GM21381 (cell line): ENCODE measurements around the gene DHX32.

Source experiments
- ATAC-seq: cut with Tn5 transposase; IDR thresholded peaks from one replicate; pipeline ENCODE4 v1.9.1; 2021; ENCODE audit warnings: mild to moderate bottlenecking, moderate library complexity; ENCODE audit not compliant: unreplicated experiment

DHX32 gene

DNA sequence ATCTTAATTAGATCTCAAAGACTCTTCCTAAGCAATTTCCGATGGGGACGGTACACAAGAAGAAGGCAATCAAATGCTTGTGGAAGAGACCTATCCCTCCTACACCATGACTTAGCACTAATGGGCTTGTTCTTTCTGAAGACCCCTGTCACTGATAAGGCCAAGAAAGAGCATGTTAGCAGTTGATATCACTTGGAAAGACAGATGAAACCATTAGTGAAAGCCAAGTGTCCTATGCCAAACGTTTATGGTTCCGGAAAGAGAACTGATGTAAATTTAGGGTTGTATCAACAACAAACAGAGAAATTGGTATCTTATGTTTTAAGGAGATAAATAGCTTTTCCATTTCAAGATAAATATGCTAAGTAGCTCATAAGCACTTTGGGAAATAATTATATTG is 64.5 kb downstream of the DHX32 start:
- no peak for ATAC-seq

DNA sequence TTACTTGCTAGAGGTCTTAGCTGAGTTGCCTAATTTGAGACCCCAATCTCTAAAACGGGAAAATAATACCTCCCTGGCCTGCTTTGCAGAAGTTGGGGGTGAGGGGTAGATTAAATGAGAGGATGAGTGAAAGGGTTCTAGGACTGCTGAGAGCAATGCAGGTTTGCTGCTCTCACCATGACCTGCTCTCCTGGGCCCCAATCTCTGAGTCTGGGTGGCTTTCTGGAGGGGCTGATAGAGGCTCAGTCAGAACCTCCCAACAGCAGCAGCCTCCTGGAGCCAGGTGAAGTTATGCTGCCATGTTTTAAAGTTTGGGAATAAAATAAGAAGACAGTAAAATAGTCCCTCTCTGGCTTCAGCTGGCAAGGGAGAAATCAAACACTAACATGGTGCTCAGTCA is 65.3 kb downstream of the DHX32 start:
- no peak for ATAC-seq

DNA sequence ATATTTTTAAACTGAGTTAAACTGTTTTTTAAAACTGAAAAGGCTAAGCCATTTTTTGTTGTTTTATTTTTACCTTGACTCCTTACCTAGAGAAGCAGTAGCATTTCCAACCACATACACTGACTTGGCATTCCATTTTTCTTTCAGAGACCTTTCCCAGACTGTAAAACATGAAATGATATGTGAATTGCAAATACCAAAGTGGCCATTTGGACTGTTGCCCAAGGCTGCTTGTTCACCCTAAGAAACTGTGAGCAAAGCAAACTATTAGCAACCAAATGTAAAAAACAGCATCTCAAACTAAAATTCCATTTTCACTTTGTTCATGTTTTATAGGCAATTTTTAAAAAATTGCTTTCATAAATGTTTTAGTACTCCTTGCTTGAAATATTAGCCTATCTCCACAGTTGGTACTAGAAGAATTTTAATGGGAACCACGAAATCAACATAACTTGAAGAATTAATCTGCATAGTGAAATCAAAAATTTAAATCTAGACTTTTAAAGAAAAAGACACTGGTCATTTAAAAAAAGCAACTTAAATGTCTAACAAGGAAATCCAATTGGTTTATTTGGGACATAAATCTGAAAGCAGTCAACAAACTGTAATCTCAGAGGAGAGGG is 68.9 kb downstream of the DHX32 start:
- no peak for ATAC-seq

DNA sequence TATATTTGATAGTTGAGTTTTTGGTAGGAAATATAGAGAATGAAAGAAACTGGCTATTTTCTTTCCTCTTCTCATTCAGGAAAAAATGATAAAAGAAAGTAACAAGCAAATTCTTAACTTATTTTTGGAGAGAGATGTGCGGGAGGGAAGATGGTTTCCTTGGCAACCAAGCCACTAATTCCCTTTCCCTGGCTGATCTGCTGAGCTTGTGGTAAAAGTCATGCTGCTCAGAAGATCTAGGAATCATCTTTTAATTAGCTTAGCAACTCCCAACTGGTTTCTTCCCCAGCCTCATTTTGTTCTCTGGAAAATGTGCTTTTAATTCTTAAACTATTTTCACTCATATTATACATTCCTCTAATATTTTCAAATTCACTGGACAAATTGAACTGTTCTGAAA is 69.8 kb downstream of the DHX32 start:
- no peak for ATAC-seq

DNA sequence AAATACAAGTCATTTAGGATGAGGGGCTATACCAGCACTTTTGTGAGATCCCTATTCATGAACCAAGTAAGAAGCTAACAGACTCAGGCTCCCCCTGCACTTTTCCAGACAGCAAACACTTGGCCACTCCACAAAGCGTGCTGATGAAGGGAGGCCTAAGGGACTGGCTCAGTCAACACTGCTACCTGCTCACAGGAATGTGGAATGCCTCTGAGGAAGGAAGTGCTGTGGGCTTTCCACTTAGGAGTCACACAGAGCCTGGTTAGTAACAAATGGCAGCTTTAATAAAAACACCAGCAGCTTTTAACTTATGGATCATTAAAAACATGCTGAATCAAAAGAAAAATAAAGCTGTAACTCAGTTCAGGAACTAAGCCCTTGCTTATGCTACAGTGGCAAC is 73.0 kb downstream of the DHX32 start:
- no peak for ATAC-seq

DNA sequence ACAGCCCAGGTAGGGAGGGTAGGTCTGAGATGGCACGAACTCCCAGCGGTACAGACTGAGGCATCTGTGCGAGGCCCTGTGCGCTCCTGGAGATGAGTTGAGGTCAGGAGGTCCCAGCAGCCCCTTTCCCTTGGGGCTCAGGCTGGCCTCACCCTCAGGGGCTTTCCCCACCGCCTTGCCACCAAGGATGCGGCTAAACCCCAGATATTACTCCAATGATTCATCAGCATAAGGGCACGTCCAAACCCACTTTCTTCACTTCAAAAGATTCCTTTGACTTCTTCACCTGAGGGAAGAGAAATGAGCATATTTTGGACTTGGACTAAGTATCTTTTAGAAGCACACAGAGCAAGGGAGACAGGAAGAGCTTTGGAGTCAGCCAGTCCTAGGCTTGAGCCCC is 78.4 kb downstream of the DHX32 start:
- ATAC-seq = no peak

DNA sequence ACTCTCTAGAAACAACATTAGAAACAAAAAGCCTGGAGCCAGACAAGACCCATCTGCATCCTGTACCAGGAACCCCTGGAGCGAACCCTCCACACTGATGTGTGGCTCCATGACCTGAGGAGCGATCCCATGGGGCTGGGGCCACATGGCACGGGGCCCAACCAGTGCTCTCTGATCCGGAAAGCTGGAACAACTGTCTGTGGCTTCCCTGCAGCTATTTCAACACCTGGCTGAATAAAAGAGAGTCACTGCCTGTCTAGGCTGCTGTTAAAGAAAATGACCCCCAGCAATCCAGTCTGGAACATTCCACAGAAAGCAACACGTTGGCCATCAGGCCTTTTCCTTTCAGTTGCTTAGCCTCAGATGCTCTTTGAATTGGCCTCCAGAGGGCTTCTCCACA is 79.0 kb downstream of the DHX32 start:
- ATAC-seq = no peak

DNA sequence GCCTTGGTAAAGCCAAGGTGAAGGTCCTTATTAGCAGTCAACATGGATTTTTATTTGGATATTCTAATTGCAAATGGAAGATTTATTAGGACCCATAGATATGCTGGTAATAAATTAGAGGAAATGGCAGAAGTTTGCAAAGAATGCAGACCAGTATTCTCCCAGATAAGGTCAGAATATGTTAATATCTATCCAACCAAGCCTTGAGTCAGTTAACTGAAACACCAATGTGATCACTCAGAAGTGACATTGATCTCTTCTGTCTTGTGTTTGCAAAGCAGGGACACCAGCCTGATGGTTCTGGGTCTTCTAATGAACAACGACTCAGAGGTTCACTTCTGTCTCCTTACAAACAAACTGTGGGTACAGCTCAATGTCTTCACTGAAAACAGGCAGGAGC is 79.5 kb downstream of the DHX32 start:
- ATAC-seq = no peak

DNA sequence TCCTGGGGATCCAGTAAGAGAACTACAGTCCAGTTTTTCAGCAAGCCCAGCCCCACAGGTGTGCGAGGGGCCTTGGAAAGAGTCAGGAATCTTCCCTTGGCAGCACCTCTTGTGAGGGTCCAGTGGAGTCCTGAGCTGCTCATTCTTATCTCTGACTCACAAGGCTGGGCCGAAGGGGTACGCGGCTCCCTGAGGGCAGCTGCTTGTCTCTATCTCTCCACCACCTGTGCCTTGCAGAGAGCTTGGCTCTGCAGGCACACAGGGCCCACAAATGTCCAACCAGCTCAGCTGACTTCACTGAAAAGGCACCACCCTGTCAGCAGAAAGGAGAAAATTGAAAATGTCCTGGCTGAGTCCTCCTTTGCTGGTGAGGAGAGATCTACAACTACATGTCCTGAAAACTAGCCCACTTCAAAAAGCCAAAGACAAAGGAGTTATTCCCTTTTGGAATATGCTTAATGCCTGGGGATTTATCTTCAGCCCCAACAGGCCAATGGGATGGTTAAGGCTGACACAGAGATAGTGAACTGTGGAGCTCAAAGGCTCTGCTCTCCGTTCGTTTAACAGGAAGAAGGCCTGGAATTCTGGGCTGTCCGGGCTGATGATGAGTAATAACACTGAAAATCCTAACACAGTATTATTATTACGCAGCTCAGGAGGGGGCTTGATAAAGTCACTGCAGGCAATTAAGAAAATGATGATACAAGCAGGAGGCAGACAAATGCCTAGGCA is 81.5 kb downstream of the DHX32 start:
- no peak for ATAC-seq

DNA sequence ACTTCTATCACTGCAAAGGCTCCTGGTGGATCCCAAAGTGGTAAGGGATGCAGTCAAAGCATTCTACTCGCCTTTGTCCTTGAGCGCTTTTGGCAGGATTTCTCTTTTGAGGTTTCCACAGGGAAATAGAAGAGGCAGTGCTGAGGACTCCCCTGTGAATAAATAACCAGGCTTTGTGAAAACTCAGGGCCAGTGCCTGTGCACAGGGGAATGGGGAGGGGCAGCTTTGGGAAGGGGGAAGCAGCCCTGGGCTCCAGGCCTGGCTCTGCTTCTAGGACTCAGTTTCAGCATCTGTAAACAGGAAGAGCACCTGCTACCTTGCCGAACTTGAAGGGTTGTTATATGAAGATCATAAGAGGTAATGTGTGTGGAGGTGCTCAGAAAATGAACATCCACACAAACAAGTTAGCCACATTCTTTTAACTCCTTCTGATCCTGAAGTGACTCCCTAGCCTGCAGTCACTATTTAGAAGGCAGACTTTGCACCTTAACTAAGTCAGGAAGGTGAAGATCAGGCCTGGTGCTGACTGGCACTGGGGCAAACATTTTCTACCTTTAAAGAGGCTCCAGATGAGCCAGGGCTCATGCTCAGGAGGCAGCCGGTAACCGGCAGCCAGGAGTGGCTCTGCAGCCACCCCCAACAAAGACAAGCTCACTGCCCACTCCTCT is 83.0 kb downstream of the DHX32 start:
- no peak for ATAC-seq

DNA sequence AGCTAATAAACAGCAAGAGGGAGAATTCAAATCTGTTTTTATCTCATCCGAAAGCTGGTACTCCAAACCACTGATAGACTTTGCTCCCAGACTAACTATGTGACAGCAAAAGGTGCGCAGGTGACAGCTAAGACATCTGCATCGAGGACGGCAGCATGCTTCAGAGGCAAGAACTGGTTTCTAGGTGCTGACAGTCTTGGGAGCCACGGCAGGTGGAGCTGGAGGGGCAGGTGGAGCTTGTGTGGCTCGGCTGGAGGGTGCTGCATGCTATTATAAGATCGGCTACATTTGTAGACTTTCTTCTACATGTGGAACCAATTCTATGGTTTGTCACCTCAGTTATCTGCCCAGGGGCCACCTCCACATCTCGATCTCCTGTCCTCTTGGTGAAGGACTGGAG is 83.7 kb downstream of the DHX32 start:
- ATAC-seq = no peak

DNA sequence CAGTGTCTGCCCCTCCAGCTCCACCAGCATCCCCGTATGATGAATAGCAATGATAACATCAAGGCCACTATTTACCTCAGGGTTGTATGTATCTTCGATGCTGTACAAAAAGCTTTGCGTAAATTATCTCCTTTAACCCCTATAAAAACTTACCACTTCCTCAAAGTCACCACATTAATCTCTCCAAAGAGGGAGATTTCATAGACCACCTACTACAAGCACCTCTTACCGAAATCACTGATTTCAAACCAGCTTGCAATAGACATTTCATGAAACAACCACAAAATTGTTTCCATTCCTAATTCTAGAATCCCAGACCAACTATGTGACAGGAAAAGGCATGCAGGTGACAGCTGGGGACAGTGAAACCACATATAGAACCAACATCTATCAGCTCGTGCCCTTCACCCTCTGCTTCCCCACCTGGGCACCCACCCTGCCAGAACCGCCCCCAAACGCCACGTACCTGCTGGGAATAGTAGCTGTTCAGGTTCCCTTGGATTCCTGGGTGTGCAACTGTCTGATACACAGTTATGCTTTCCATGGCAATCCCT is 85.4 kb downstream of the DHX32 start:
- no peak for ATAC-seq

DNA sequence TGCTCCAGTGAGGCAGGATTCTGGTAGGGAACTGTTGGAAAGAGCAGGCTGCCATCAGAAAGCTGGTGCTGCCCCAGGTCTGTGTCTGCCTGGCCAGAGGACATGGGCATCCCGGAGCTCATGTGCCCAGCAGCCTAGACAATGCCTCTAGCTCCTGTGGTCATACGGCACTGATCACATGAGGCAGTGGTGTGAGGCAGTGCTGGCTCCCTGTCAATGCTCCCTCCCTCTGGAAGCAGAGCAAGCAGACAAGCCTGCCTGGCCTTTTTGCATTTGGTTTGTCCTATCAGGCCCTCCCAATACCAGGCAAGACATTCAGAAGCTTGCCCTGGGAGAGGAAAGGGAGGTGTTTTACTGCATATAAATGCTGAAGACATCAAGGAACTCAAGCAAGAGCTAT is 86.0 kb downstream of the DHX32 start:
- ATAC-seq = no peak

DNA sequence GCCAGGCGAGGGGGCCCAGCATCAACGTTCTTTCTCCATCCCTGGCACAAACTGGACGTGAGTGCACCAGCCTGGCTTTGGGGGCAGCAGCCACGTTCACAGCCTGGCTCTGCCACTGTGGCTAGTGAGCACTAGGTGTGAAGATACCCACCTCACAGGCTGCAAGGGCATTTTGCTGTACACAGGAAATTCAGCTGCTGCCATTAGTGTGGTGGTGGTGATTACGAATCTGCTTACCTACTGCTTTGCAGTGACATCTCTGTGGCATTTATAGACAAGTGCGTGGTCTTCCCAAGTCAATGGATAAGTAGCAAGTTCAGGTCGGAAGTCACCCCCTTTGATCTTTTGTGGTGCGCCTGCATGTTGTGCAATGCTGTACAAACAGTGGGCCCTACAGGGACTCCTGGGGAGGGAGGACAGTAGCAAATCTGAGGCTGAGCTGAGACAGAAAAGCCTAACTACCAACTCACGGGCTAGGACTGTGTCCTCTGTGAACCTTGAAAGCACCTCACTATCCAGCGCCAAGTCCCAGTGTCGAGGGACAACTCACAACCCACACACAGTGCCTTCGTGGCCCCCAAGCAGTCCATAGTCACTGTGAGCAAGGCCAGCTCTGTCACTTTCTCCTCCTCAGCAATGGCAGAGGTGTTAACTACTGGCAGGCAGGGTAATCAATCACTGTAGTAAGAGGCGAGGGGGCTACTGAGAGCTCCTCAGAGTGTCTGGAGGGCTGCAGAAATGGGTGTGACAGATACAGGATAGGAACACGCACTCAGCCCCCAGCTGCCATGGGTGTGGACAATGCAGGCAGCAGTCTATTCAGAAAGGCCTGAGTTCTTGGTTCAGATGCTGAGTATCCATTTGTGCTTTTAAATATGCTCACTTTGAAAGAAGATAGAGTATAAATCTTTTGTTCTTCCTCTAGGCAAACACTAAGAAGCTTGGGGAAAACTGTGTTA is 88.5 kb downstream of the DHX32 start:
- no peak for ATAC-seq

DNA sequence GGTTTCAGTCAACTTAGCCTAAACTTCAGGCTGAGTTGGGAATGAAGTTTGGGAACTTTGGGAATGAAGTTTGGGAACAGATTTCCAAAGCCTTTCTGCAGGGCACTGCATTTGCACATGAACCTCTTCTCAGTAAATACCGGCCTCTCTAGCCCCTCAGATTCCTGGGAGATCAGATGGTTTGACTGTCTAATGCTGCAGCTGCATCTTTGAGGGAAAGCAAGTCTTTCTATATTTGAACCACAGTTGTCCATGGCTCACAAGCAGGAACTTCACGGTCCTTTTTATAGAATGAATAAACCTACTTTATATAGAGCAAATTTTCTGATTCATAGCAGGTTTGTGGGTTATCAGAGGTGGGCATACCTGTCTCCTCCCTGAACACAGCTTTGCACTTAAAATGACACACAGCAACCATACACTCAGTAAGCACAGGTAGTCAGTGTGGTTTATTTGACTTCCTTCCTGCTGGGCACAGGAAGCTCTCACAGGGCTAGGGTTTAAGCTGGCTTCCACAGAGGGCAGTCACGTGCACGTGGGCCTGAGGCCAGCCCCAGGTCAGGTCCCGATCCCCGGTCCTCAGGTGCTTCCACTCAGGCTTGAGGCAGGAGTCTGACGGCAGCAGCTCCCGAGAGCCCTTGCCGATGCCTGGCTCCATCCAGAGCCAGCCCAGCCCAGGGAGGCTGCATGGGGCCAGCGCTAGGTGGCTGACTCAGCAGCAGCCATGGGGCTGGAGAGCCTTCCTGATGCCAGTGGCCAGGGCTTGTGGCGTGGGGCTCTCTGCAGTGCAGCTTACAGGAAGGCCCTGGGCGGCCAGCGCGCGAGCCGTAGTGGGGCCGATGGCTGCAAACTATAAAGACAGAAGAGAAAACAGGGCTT is 92.7 kb downstream of the DHX32 start:
- ATAC-seq = no peak
